HCEC 1CT (cell line): ENCODE results near the gene MRPS6.

Experiments used
- DNase-seq: peaks from one replicate; pipeline ENCODE4 v3.0.0-alpha.2; 2017

The MRPS6 gene

GRCh38 chr21:34182436-34182835 lies 109.1 kb downstream of the MRPS6 start:
- no peak for DNase-seq

- no peak for DNase-seq
Observed at GRCh38 chr21:34183331-34183928, 110.1 kb downstream of the MRPS6 start.

- no peak for DNase-seq
Observed at GRCh38 chr21:34184232-34184631, 110.9 kb downstream of the MRPS6 start.

- no peak for DNase-seq
Observed at GRCh38 chr21:34185026-34185750, 111.8 kb downstream of the MRPS6 start.

- no peak for DNase-seq
Observed at GRCh38 chr21:34186109-34186719, 112.8 kb downstream of the MRPS6 start.

- no peak for DNase-seq
Observed at GRCh38 chr21:34187935-34188334, 114.6 kb downstream of the MRPS6 start.

GRCh38 chr21:34189506-34189905 lies 116.1 kb downstream of the MRPS6 start:
- no peak for DNase-seq

- DNase-seq = no peak
Observed at GRCh38 chr21:34190576-34191321, 117.4 kb downstream of the MRPS6 start.

GRCh38 chr21:34191876-34192275 lies 118.5 kb downstream of the MRPS6 start:
- no peak for DNase-seq
